ENCODE measurements around the gene ERBB2.

The ERBB2 gene

DNA sequence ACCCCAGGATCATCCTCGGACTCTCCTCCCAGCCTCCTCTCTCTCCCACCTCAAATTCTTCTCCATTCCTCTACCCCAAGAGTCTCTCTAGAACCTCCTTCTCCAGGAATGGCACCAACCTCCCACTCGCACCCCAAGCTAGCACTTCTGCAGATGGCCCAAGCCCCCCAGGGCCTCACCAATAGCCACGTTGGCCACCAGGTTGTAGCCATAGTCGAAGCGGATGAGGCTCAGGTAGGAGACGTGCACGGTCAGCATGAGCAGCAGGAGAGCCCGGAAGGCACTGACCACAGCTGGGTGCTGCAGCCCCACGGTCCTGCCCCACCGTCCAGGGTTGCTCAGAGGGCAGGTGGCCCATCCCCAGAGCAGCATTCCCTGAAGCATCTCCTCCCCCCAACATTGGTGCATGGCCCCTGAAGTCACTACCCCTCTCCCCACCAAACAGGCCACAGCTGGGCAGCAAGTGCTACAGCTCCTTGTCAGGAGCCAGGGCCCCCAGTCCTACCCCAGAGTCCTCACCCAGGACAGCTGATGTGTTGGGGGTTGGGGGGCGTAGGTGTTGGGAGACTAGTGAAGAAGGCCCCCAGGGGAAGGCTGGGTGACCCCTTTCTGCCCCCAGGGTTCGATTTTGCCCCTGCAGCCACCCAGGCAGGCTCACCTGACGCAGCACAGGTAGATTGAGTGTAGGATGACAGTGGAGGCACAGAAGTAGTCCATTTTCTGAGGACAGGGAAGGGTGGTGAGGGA, 26.4 kb upstream of the ERBB2 start:
- no peak overlapping the region for H3K4me3 ChIP-seq (ENCODE audit: low read length)
- H3K4me1 ChIP-seq (ENCODE audit: control insufficient read depth, insufficient read depth, low read length): peaks cover 3% of the 10 kb centered on the region; the same call in 1 of the 2 replicates
- no peaks in the 10 kb centered on the region for H3K27me3 ChIP-seq (ENCODE audit: control insufficient read depth, insufficient read depth, low read length)
- no peaks in the 10 kb centered on the region for H3K36me3 ChIP-seq (ENCODE audit: control insufficient read depth, insufficient read depth, low read length)
- no CpG with 5 or more reads among the region's 13 CpGs for WGBS (ENCODE audit: insufficient coverage, insufficient read length)
- H3K27ac ChIP-seq (ENCODE audit: low read length): no peak overlapping the region
- DNase-seq (ENCODE audit: low read depth, low spot score): no peak
- no peaks in the 10 kb centered on the region for H3K9me3 ChIP-seq (ENCODE audit: control insufficient read depth, insufficient read depth, low read length)

DNA sequence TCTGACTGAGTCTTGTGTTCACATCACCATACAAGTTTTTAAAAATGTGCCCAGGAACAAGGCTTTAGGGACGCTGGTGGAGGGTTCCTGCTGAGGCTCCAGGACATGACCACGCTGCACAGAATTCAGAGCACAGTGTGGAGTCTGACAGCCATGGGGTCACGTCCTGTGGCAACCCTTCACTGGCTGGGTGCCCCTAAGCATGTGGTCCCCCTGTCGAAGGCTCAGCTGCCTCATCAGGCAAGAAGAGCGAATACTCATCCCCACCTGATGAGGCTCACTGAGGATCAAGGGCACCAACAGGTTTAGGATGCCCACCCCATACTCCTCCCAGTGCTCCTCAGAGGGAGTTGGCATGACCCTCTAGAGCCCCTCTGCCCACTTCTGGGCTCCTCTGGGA, 25.7 kb upstream of the ERBB2 start:
- no peaks in the 10 kb centered on the region for H3K9me3 ChIP-seq (ENCODE audit: control insufficient read depth, insufficient read depth, low read length)
- no peak overlapping the region for H3K27ac ChIP-seq (ENCODE audit: low read length)
- H3K4me1 ChIP-seq (ENCODE audit: control insufficient read depth, insufficient read depth, low read length): peaks cover 1% of the 10 kb centered on the region; the same call in 1 of the 2 replicates
- no peak overlapping the region for H3K4me3 ChIP-seq (ENCODE audit: low read length)
- H3K36me3 ChIP-seq (ENCODE audit: control insufficient read depth, insufficient read depth, low read length): no peaks in the 10 kb centered on the region
- H3K27me3 ChIP-seq (ENCODE audit: control insufficient read depth, insufficient read depth, low read length): no peaks in the 10 kb centered on the region
- no peak for DNase-seq (ENCODE audit: low read depth, low spot score)
- WGBS (ENCODE audit: insufficient coverage, insufficient read length): no CpG with 5 or more reads among the region's 5 CpGs

DNA sequence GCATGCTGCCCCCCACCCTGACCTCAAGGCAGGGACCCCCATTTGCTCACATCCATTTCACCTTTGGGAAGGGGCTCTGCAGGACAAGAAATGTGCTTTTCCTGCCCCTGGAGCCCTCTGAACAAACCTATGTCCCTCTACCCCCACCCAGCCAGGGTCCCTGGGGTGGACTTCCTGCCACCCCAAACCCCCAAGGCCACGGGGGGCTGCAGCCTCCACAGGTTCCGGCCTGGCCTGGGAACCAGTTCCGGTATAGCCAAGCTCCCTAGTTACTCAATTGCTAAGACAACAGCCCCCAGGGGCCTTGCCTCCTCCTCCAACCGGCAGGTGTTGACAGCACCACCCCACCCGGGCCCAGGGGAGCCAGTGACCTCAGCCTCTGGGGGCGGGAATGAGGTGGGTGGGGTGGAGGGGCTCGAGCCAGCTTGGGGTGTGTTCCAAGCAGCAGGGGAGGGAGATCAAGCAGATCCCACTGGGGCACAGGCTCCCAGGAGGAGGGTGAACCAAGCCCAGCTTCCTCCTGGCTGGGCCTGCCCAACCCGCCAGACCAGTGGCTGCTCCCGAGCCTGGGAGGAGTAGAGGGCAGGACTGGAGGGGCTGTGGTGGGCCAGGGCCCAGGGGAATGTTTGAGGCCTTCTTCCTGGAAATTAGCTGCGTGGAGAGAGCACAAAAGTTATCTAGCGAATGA, 25.0 kb upstream of the ERBB2 start:
- H3K27me3 ChIP-seq (ENCODE audit: control insufficient read depth, insufficient read depth, low read length): no peaks in the 10 kb centered on the region
- no peak for DNase-seq (ENCODE audit: low read depth, low spot score)
- WGBS (ENCODE audit: insufficient coverage, insufficient read length): no CpG with 5 or more reads among the region's 11 CpGs
- peaks cover 1% of the 10 kb centered on the region; the same call in 1 of the 2 replicates for H3K4me1 ChIP-seq (ENCODE audit: control insufficient read depth, insufficient read depth, low read length)
- no peak overlapping the region for H3K27ac ChIP-seq (ENCODE audit: low read length)
- H3K4me3 ChIP-seq (ENCODE audit: low read length): no peak overlapping the region
- H3K36me3 ChIP-seq (ENCODE audit: control insufficient read depth, insufficient read depth, low read length): no peaks in the 10 kb centered on the region
- no peaks in the 10 kb centered on the region for H3K9me3 ChIP-seq (ENCODE audit: control insufficient read depth, insufficient read depth, low read length)

DNA sequence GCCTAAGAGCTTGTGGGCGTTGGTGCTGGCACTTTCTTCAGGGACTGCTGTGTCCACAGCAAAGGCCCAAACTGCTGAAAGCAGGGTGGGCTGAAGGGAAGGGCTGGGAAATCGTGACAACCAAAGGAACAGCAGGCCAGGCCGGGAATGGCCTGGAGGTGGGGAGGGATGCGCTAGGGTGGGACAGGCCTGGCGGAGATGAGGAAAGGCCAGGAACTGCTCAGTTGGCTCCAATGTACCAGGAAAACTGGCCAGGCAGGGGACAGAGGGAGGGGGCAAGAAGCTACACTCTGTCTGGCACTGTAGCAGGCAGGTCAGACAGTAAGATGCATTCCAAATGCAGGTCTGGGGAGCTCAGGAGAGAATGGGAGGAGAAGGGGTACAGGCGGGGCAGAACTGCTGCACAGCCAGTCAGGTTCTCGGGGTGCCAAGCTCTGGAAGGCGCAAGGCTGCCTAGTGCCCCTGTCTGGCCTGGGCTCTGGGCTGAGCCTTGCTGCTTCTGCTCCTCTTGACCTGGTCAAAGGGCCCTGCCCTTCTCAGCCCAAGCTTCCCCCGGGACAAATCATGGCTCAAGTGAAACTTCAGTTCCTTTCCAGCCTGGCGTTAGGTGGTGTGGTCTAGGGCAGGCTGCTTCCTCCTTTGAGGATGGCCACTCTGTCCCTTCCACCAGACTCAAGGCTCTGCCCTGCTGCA, 24.3 kb upstream of the ERBB2 start:
- no CpG with 5 or more reads among the region's 10 CpGs for WGBS (ENCODE audit: insufficient coverage, insufficient read length)
- no peak overlapping the region for H3K27ac ChIP-seq (ENCODE audit: low read length)

DNA sequence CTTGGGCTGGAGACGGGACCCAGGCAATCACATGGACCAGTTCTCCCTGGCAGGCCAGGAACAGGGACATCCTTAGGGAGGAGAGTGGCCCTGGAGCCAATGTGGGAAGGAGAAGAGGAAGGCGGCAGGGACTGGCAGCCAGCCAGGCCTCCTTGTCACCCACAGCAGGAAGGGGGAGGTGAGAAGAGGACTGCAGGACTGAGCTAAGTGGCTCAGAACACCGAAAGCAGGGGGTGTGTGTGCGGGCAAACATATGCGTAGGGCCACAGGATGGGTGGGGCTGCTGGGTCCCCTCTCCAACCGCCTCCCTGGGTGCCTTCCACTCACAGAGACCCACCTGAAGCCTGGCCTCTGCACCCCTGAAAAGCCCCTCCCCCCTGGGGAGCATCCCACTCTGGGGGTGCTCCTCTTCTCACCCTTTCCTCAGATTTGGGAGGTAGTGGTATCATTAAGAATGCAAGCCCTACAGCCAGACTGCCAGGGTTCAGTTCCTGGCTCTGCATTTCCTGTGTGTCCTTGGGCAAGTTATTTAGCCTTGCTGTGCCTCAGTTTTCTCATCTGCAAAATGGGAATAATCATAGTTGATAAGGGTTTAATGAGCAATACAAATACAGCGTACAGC, 23.6 kb upstream of the ERBB2 start:
- no CpG with 5 or more reads among the region's 7 CpGs for WGBS (ENCODE audit: insufficient coverage, insufficient read length)
- Histone ChIP-seq H3K9me3 (ENCODE audit: control insufficient read depth, insufficient read depth, low read length) (no peaks in the 10 kb centered on the region), H3K36me3 (ENCODE audit: control insufficient read depth, insufficient read depth, low read length) (no peaks in the 10 kb centered on the region), H3K4me1 (ENCODE audit: control insufficient read depth, insufficient read depth, low read length) (peaks cover 1% of the 10 kb centered on the region; the same call in 1 of the 2 replicates), H3K4me3 (ENCODE audit: low read length) (no peak overlapping the region), H3K27me3 (ENCODE audit: control insufficient read depth, insufficient read depth, low read length) (no peaks in the 10 kb centered on the region), H3K27ac (ENCODE audit: low read length) (no peak overlapping the region)
- DNase-seq (ENCODE audit: low read depth, low spot score): no peak

More for the DNA sequence above, 24.3 kb upstream of the ERBB2 start:
- H3K4me1 ChIP-seq (ENCODE audit: control insufficient read depth, insufficient read depth, low read length): peaks cover 1% of the 10 kb centered on the region; the same call in 1 of the 2 replicates
- no peaks in the 10 kb centered on the region for H3K9me3 ChIP-seq (ENCODE audit: control insufficient read depth, insufficient read depth, low read length)
- H3K27me3 ChIP-seq (ENCODE audit: control insufficient read depth, insufficient read depth, low read length): no peaks in the 10 kb centered on the region
- no peak for DNase-seq (ENCODE audit: low read depth, low spot score)
- H3K4me3 ChIP-seq (ENCODE audit: low read length): no peak overlapping the region
- no peaks in the 10 kb centered on the region for H3K36me3 ChIP-seq (ENCODE audit: control insufficient read depth, insufficient read depth, low read length)

DNA sequence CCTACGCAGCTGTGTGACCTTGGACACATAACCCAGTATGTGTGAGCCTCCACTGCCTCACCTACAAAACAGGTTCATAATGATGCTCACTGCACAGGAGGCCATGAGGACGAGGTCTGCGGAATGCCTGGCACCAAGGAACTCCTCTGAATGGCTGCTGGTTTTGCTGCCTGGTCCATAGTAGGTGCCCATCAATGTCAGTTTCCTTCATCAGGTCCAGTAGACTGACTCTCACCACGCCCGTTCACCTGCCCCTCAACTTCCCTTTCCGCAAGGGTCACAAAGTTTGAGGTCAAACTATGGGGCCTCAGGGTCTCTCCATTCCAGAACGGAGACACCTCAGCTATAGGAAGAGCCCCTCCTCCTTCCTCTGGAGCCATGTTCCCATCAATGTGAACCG, 22.8 kb upstream of the ERBB2 start:
- Histone ChIP-seq H3K4me1 (ENCODE audit: control insufficient read depth, insufficient read depth, low read length) (peaks cover 1% of the 10 kb centered on the region; the same call in 1 of the 2 replicates), H3K9me3 (ENCODE audit: control insufficient read depth, insufficient read depth, low read length) (no peaks in the 10 kb centered on the region), H3K27me3 (ENCODE audit: control insufficient read depth, insufficient read depth, low read length) (no peaks in the 10 kb centered on the region), H3K27ac (ENCODE audit: low read length) (no peak overlapping the region), H3K36me3 (ENCODE audit: control insufficient read depth, insufficient read depth, low read length) (no peaks in the 10 kb centered on the region), H3K4me3 (ENCODE audit: low read length) (no peak overlapping the region)
- no CpG with 5 or more reads among the region's 8 CpGs for WGBS (ENCODE audit: insufficient coverage, insufficient read length)
- no peak for DNase-seq (ENCODE audit: low read depth, low spot score)

DNA sequence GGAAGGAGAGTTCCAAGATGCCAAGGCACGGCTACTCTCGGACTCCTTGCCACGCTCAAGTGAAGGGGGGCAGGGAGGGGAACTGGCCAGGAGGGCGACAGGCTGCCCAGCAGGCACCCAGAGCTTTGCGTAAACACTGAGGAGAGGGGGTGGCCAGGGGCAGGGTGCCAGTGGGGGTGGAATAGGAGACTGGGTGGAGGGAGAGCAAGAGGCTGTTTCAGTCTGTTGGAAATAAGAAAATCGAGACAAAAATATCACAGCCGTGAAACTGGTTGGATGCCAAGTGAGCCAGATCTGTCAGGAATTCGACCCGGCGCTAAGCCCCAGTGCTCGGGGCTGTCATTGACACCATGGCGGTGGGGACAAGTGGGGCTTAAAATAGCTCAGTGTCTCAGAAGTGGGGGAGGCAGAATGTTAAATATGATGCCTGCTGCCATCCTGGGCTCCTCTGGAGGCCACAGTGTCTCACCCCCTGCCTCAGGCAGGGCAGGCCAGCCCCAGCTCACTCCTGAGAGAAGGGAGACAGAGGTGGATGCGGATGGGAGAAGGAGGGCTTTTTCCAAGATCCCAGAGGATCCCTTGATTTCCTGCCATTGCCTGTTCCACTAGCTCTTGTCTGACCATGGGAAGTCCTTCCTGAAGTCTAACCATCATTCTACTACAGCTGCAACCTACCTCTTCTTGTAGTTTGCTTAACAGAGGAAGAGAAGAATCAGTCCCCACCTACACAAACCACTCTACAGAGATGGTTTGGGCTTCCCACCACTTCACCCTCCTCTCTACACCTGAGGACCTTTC, 22.1 kb upstream of the ERBB2 start:
- Histone ChIP-seq H3K36me3 (ENCODE audit: control insufficient read depth, insufficient read depth, low read length) (no peaks in the 10 kb centered on the region), H3K9me3 (ENCODE audit: control insufficient read depth, insufficient read depth, low read length) (no peaks in the 10 kb centered on the region), H3K27ac (ENCODE audit: low read length) (no peak overlapping the region), H3K4me3 (ENCODE audit: low read length) (no peak overlapping the region), H3K4me1 (ENCODE audit: control insufficient read depth, insufficient read depth, low read length) (no peaks in the 10 kb centered on the region), H3K27me3 (ENCODE audit: control insufficient read depth, insufficient read depth, low read length) (no peaks in the 10 kb centered on the region)
- no CpG with 5 or more reads among the region's 13 CpGs for WGBS (ENCODE audit: insufficient coverage, insufficient read length)
- no peak for DNase-seq (ENCODE audit: low read depth, low spot score)

DNA sequence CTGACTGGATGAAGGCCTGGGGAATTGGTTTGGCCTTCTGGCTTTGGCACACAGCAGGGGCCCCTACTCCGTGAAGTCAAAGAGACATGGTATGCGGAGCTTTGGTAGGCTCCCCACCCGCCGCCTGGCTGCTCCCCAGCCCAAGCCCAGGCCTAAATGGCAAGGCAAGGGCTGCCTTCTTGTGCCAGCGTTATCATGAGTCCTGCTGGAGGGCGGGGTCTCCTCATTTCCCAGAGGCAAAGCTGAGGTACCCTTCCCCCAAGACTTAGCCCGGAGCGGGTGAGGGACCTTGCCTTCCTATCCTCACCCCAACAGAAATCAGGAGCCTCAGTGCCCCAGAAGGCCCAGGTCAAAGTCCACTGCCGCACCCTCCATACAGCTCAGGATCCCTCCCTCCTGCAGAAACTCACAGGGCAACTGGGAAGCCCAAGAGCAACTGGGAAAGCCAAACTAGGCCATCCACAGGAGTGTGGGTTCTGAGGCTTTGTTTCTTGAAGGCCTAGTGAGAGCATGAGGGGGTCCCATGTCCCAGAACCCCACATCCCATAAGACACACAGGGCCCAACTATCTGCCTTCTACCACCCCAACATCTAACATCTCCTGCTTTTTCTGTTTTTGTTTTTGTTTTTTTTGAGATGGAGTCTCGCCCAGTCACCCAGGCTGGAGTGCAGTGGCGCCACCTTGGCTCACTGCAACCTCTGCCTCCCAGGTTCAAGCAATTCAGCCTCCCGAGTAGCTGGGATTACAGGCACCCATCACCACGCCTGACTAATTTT, 21.3 kb upstream of the ERBB2 start:
- H3K27me3 ChIP-seq (ENCODE audit: control insufficient read depth, insufficient read depth, low read length): no peaks in the 10 kb centered on the region
- no peaks in the 10 kb centered on the region for H3K9me3 ChIP-seq (ENCODE audit: control insufficient read depth, insufficient read depth, low read length)
- WGBS (ENCODE audit: insufficient coverage, insufficient read length): no CpG with 5 or more reads among the region's 13 CpGs
- DNase-seq (ENCODE audit: low read depth, low spot score): no peak
- no peaks in the 10 kb centered on the region for H3K36me3 ChIP-seq (ENCODE audit: control insufficient read depth, insufficient read depth, low read length)
- H3K4me3 ChIP-seq (ENCODE audit: low read length): no peak overlapping the region
- no peak overlapping the region for H3K27ac ChIP-seq (ENCODE audit: low read length)
- no peaks in the 10 kb centered on the region for H3K4me1 ChIP-seq (ENCODE audit: control insufficient read depth, insufficient read depth, low read length)

DNA sequence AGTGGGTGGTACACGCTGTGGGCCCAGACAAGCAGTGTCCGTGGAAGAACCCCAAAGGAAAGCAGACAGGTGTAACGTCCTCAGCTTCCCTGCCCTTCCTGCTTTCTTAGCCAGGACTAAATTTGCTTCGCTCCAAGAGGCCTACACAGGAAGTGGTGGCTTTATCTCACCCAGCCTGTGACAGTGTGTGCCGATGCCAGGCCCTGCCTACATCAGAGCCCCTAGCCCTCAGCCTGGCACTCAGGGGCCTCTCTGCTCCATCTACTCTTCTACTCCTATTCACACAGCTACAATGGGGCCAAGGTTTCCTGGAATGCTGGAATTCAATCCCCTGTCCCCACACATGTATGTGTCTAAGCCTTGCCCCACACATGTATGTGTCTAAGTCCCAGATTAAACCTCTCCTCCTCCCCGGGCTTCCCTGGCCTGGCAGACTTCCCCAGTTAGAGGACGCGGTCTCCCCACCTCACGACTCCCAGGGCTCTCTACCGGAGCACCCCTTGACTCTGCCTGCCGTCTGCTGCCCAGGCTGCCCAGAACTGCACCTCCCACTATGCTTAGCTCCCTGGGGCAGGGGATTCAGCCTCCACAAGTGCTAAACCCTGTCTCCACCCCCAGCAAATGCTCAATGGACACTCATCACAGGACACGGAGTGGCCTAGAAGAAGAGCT, 20.2 kb upstream of the ERBB2 start:
- H3K36me3 ChIP-seq (ENCODE audit: control insufficient read depth, insufficient read depth, low read length): peaks cover 4% of the 10 kb centered on the region; the same call in 1 of the 2 replicates
- no peak for DNase-seq (ENCODE audit: low read depth, low spot score)
- WGBS (ENCODE audit: insufficient coverage, insufficient read length): no CpG with 5 or more reads among the region's 12 CpGs
- H3K27ac ChIP-seq (ENCODE audit: low read length): no peak overlapping the region
- H3K27me3 ChIP-seq (ENCODE audit: control insufficient read depth, insufficient read depth, low read length): no peaks in the 10 kb centered on the region
- no peak overlapping the region for H3K4me3 ChIP-seq (ENCODE audit: low read length)
- H3K9me3 ChIP-seq (ENCODE audit: control insufficient read depth, insufficient read depth, low read length): no peaks in the 10 kb centered on the region
- H3K4me1 ChIP-seq (ENCODE audit: control insufficient read depth, insufficient read depth, low read length): no peaks in the 10 kb centered on the region
